RPMI8226 (cell line): Measurements from ENCODE around the gene RBM20.
"Not testable (repeated sequence)": the region's sequence is repeated elsewhere in the genome, so short reads cannot be mapped to it uniquely, and the experiment has no call there.

Experiments used
- DNase-seq: peaks from one replicate; pipeline ENCODE4 v3.0.0-alpha.2; 2015

Gene RBM20

DNA sequence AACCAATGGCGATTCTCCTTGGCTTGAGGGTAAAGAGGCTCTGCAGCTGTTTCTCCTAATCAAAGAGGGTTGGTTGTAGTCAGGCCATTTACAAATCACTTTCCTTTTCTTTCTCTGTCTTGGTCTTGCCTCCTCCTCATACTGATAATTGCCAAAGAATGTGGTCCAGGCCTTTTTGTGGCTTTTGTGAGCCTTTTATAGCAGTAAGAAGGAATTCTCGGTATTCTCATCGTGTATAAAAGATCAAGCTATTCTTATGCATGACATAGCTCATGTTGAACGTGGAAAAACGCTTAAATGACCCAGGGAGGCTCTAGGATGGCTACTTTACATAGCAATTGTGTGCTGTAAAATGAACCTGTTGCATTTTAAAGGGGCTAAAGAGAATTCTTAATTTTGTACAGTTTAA lies 62.6 kb downstream of the RBM20 start:
- DNase-seq, result no peak

DNA sequence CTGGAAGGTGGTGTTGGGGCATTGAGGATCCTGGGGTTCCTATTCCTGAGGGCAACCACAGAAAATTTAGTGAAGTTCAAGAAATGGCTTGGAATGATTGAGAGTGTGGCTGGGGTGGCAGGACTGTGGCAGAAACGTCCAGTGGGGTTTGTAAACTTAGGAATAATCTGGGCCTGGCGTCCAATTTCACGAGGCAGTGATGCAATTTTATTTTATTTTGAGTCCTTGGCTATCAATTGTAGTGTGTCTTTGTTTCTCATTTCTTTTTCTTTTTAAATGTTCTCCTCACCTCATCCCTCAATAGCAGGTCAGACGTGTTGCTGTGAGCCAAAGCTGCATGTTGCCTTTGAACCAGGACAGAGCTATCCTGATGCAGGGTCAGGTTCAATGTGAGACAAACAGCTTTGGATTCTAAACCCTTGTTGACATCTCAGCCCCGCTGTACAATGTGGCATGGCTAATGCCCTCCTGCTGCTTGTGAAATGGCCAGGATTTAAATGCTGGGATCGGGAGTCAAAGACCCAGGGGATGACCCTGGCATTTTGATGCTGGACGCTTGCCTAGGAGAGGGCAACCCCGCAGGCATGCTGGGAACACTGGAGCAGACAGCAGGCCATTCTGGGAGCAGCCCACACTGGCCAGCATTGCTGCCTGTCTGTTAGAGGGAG lies 64.8 kb downstream of the RBM20 start:
- DNase-seq, result no peak

DNA sequence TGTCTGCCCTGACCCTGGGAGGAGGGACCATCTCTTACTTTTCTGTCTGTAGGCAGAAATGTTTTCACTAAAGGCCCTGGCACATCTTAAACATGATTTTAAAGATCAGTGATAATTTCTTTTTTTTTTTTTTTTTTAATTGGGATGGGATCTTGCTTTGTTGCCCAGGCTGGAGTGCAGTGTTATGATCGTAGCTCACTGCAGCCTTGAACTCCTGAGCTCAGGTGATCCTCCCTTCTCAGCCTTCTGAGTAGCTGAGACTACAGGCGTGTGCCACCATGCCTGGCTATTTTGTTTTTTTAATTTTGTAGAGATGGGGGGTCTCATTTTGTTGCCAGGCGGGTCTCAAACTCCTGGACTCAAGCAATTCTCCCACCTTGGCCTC lies 65.3 kb downstream of the RBM20 start:
- DNase-seq, result no peak

DNA sequence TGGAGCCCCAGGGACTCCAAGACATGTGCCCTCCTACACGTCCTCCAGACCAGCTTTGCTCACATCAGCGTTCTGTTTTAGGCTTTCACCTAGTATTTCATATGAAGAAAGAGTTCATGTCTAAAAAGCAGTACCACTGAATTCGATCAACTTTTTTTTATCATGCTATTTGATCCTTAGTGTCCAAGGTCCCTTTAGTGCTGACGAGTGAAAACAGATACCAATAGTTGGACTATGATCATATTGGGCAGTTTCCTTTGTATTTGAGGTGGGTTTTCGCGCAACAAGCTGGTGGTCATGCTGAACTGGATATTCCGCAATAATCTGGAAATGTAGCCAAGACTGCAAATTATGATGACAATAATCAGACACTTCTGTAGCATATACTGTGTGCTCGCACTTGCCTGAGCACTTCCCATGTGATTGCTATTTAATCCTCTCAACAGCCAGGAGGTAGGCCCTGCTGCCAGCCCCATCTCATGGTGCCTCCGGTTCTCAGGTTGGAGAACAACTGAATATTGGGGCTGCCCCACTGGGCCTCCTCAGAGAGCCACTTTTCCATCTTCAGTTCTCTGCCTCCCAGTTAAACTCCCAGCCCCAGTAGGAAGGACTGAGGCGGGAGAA lies 65.9 kb downstream of the RBM20 start:
- DNase-seq, result no peak

DNA sequence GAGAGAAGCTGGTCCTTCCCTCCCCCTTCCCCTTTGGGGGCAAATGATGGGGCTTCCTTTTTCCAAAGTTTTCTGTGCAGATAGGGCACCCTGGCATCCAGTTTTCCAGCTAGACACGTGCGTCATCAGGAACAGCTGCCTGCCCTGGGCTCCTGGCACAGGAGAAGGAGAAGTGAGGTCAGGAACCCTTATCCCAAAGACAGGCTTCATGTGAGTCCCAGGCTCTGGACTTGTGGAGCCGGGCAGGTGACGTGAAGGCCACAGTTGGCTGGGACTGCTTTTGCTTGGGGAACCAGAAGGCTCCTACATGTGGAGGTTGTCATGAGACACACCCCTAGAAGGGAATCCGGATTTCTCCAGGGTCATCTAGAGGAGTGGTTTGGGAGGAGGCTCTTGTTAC lies 66.5 kb downstream of the RBM20 start:
- DNase-seq, result no peak

DNA sequence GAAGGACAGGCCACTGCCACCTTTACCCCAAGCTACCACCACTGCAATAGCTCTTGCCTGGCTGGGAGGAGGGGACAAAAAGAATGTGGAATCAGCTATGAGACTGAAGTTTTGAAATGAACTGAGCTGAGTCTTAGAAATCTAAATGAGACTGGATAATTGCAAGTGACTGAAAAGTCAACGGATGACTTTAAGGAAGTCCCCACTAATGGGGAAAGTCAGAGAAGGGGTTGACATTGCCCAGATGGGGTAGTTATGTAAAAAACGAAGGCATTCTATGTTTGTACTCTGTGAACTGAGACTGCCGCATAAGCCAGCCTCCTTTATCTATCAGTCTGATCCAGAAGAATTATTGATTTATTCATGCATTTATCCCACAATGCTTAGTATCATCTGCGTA lies 67.2 kb downstream of the RBM20 start:
- DNase-seq, result no peak

DNA sequence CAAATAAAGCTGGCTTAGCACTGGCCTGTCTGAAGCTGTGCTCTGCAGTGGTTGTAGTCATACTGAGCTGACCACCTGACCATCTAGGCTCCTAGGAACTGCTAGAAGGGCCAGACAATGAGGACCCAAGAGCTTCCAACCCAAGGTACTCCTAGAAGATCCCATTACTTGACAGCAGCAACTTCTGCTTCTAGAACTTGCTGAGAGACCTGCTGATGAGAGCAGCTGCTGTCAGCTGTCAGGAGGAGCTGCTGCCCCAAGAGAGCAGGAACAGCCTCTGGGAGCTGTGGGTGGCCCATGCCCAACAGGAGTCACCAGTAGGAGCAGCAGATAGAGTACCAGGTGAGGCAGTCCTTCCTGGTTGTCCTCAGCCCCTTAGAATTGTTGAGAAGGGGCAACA lies 70.2 kb downstream of the RBM20 start:
- no peak for DNase-seq

DNA sequence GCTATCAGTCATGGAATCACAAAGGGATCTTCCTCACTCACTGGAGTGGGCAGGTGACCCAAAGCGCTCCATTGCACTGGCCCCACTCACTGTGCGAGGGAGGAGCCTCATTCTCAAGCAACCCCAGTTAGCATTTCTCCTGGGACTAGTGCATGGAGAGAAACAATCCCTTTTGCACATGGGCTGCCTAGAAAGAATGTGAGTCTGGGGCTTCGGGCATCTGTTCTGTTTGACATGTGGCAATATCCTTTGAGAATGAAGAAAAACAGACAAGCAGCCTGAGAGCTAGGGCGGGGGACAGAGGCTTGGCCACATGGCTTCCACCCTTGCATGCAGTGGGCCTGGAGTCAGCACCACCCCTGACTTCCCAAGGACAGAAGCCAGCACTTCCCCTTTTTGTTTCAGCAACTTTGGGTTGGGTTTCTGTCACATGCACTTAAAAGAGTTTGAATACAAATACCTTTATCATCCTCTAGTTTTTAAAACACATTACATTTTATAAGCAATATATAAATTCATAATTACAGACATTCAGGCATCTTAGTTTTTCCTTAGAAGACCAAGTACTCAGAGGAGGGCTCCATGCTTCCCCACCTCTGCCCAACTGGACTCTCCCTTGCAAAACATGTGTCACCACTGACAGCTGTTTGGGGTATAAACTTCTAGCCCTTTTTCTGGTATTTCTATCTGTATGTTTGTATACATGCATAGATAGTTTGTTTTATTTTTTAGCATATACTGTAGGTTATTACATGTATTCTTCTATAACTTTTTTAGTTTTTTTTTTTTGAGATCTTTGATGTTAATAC lies 73.8 kb downstream of the RBM20 start:
- peak; percentile 60 for DNase-seq

DNA sequence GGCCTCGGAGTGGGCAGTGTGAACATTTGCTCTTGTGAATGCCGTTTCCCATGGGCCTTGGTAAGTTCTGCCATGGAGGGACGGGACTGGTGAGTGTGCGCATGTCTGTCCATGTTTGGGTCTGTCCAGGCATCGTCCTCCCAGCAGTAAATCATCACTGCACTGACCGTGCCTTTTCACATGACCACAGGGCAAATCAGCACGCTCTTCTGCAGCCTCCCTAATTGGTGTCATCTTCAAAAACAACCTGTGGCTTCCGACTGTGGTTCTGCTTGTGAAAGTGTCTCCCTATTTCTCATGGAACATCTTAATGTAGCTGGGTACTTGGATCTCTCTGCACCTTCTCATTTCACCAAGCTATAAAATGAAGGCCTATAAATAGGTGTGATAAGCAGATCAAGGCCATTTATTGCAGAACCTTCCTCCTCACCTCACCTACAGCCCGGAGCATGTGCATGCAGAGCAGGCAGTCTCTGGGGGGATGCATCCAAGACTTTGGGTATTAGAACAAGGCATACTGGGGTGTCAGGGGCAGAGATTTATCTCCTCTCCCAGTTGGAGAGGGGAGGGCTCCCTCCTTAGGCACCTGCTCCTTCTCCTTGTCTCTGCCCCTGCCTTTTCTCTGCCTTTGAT lies 77.4 kb downstream of the RBM20 start:
- no peak for DNase-seq

DNA sequence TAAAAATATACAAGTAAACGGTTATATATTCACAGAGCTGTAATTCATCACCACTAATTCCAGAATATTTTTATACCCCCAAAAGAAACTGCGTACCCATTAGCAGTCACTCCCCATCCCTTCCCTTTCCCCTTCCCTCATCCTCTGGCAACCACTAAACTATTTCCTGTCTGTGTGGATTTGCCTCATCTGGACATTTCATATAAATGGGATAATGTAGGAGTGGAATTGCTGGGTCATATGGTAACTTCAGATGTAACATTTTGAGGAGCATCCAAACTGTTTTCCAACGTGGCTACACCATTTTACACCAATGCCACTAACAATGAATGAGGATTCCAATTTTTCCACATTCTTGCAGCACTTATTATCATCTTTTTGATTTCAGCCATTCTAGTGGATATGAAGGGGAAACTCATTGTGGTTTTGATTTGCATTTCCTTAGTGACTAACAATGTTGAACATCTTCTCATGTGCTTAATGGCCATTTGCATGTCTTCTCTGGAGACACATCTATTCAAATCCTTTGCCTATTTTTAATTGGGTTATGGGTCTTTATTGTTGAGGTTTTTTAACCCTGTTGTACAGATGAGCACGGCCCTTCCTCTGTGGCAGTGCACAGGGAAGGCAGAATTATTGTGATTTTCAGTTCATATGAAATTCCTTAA lies 79.2 kb downstream of the RBM20 start:
- no peak for DNase-seq

DNA sequence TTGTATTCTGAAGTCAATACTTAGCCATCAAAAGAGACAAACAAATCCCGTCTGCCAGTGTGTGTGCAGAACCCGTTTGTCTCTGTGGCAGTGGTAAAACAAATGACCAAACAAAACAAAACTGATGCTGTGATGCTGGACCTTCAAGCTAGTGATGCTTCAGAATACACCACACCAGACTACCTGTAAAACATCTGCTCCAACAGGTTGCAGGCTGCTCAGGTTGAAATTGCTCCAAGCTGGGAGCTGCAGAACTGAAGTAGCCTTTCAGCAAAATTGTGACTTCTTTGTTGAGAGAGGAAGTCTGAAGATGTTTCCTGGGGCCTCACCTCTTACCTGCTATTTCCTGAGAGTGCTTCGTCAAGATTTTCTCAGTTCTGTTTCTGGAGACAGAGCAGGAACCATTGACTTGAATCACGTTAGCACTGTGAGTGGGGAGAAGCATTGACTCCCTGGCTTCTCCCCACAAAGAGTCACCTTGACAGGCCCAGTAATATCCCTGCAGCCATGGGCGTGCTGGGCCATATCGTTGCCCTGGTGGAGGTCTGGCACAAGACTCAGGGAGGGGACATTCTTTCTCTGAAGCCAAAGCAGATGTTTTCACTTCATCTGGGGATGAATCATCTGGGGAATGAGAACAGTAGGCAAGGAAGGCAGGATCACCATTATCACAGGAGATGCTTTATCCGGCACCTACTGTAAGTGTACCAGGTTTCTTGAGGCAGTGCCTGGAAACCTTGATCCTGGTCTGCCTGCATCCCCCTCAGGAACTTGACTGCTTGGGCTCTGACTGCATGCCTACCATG lies 80.2 kb downstream of the RBM20 start:
- DNase-seq, result peak; percentile 74

DNA sequence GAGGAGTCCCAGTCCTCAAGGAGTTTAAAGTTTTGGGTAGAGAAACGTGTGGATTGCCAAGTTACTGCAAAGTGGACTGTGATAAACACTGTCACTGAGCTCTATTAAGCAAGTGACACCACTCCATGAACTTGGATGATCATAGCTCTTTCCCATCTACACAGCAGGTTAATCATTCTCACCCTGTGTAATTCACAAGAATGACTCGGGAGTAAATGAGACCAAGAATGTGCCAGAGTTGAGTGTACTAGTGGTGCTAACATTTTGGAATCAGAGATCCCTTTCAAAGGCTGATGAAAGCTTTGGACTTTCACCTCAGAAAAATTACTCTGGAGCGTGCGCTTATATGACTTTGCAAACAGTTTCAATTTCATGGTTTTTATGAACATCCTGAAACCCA lies 80.8 kb downstream of the RBM20 start:
- DNase-seq, result no peak

DNA sequence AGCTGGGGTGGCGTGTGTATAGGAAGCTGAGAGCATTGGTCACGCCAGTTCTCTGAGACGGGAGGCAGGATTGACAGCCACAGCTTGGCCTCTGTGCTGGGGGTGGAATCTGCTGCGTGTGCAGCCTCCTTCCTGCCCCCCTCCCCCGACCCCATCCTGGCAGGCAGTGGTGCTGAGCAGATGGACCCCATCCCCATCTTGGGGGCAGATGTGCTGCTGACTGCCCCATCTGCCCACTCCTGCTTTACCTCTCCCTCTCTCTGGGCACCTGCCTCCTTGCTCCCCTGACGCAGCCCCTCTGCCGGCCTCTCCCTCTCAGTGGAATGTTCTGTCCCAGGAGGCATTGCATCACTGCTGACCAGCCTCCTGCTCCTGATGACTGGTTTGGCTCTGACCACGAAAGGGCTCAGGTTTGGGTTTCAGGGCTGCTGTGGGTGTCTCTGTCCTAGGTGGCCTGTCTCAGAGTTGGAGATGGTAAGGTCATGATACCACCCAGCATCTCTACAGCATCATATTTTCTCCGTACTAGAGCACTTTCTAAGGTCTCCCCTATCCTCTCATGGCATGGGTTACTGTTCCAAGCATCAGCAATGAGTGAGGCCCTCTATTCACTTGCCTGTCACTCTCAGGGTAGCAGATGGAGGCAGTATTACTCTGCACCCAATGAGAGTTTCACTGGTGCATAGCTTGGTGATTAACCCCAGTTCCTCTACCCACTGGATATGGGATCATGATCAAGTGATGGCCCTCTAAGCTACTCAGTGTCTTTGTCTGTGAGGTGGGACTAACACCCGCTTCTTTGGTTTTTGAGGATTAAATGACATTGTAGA lies 81.9 kb downstream of the RBM20 start:
- DNase-seq, result no peak

DNA sequence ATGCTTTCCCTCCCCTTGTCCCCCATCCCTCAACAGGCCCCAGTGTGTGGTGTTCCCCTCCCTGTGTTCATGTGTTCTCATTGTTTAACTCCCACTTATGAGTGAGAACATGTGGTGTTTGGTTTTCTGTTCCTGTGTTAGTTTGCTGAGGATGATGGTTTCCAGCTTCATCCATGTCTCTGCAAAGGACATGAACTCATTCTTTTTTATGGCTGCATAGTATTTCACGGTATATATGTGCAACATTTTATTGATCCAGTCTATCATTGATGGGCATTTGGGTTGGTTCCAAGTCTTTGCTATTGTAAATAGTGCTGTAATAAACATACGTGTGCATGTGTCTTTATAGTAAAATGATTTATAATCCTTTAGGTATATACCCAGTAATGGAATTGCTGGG lies 83.6 kb downstream of the RBM20 start:
- DNase-seq, result not testable (repeated sequence)

DNA sequence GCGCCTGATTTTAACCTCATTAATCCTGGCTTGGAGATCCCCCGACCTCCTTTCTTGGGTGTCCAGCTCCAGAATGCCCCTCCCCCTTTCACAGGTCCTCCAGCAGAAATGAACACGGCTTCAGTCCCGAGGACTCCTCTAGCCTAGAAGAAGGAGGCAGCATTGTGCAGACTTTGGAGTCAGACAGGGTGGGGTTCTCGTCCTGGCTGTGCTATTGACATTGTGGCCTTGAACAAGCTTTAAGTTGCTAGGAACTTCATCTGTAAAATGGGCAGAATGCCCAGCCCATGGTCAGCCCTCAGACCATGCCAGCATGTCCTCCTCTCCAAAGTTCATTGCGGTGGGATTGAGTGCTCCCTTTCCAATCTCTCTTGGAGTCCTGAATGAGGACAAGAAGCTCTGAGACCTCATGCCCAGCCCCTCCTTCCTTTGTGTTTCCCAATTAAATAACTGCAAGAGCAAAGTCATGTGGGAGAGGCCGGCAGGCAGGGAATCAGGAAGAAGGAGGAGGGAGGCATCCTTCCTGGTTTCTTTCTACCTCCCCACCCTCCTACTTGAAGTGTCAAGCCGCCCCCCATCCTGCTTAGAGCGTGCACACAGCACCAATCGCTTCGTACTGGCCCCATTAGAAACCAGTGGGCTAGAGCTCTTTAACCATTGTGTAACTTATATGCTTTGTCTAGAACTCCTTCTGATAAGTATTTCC lies 86.4 kb downstream of the RBM20 start:
- DNase-seq, result no peak

DNA sequence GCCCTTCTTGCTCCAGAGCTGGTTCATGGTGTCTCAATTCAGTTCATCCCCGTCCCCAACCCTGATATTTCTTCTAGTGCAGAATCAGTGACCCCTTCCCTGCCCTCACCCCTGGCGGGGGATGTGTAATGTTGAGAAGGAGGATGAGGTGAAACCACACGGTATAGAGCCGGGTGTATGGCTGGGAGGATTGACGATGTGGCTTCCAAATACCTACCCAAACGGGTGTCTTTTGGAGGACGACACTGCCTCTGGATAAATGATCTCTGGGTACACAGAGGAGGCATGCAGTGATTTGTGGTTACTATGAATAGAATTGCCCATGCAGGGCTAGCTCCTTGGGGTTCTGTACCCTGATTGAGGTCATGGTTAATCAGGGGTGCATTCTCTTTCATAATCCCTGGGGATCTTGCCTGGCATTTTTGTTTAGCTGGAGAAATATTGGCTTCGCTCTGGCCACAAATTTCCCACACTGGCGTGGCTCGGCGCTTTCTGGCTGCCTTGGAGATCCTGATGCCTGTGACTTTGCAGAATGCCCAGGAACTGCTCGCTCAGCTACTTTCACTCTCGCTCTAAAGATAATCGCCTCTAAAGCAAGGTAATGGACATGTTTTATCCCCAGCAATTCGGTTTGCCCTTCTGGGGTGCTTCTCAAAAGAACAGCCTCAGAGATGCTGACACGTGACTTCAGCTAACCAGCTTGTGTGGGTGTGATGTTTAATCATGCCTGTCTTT lies 89.2 kb downstream of the RBM20 start:
- DNase-seq, result peak; percentile 85

DNA sequence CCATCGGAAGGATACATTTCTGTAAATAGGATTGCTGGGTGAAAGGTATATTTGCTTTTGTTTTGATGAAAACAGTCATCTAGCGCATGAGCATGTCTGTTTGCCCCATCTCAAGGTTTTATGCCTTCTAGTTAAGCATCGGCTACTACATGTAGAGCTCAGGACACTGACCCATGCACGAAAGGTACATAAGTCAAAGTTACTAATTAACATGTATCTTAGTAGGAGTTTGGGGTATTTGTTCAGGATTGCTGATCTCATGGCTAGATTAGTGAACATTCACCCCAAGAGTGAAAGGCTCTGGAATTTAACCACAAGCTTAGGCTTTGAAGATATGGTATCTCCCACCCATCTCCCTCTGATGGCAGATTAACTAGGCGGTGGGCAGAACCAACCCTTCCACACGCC lies 91.5 kb downstream of the RBM20 start:
- DNase-seq, result no peak

DNA sequence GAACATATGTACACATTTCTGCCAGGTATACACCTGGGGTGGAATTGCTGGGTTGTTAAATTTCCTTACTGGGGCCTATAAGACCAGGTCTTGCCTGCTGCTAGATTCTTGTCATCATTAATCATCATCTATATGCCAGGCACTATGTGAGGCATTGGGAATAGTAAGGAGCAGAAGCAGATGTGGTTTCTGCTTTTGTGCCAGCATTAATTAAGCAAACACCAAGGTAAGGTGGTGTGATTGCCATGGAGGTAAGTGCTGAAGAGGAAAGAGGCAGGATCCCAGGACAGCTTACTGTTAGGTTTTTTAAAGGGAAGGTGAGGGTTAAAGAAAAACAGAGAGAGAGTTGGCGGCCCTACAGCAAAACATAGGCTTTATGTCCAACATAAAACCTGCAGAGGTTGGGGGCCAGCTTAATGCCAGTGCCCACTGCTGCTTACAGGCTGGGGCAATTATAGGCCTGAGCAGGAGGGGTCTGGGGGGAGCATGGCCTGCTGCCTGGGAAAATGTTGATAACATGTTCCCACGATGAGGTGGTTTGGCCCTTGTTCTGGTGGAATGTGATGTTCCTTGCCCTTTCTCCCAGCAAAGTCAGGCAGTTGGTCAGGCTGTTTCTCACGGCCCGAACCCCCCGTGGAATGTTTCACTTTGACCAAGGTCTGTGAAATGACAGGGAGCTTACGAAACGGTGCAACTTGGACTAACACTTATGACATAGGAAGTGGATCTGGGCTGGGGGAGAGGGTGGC lies 93.9 kb downstream of the RBM20 start:
- DNase-seq, result no peak

DNA sequence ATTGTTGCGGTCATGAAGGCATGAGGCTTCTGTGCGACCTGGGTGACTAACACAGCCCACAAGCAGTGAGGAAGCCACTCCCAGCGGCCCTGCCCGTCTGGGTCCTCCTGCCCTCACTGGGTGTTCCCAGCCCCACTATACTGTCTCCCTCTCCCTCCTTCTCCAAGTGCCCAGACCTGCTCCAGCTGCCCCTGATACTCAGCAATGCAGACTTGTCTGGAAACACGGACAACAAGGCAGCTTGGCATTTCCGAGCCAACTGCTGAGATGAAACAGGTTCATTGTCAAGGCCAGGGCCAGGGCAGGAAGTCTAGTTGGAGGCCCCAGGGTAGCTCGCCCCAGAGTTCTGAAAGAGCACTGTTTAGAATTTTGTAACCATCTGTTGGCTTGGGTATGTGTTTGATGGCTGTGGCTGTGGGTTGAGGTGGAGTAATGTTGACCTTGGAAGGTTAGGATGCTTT lies 95.7 kb downstream of the RBM20 start:
- no peak for DNase-seq
